HUES64 (cell line): Measurements from ENCODE around the gene RNASET2.
"Not testable (repeated sequence)": the region's sequence is repeated elsewhere in the genome, so short reads cannot be mapped to it uniquely, and the experiment has no call there.

Source experiments
- H3K27ac ChIP-seq: 2 replicates; pipeline ENCODE4 v1.7.0; 2013; ENCODE audit warnings: low read depth, low read length, inconsistent platforms
- H3K27me3 ChIP-seq: 2 replicates; pipeline ENCODE4 v1.6.1; 2013; ENCODE audit warnings: mild to moderate bottlenecking, low read length; ENCODE audit not compliant: insufficient read depth
- H3K36me3 ChIP-seq: 2 replicates; pipeline ENCODE4 v1.6.1; 2013; ENCODE audit warnings: mild to moderate bottlenecking, low read length; ENCODE audit not compliant: insufficient read depth
- H3K4me1 ChIP-seq: 2 replicates; pipeline ENCODE4 v1.6.1; 2013; ENCODE audit warnings: mild to moderate bottlenecking, low read length, moderate library complexity; ENCODE audit not compliant: insufficient read depth
- H3K4me3 ChIP-seq: 2 replicates; pipeline ENCODE4 v1.5.1; 2013; ENCODE audit warnings: mild to moderate bottlenecking, low read length, moderate library complexity
- H3K9ac ChIP-seq: 2 replicates; pipeline ENCODE4 v1.6.1; 2013; ENCODE audit warnings: mild to moderate bottlenecking, low read depth, low read length
- H3K9me3 ChIP-seq: 2 replicates; pipeline ENCODE4 v1.6.1; 2013; ENCODE audit warnings: low read depth, low read length; ENCODE audit not compliant: insufficient read depth
- WGBS: fragments of 150-250, 120-280 bp; methylation state at CpG from one replicate; pipeline ENCODE4 v1.1.7; 2013; ENCODE audit warnings: missing lambda C conversion rate; 5-methylcytosine and 5-hydroxymethylcytosine counted together

The RNASET2 gene

GRCh38 chr6:166900130-166900708 lies 56.1 kb downstream of the RNASET2 start:
- no peaks in the 10 kb centered on the region for H3K9me3 ChIP-seq
- H3K4me1 ChIP-seq: peaks cover 9% of the 10 kb centered on the region
- no peak overlapping the region for H3K9ac ChIP-seq
- H3K4me3 ChIP-seq: no peak overlapping the region
- no peaks in the 10 kb centered on the region for H3K36me3 ChIP-seq
- no peak overlapping the region for H3K27ac ChIP-seq
- 96% methylated on average over 61 of the region's 61 CpGs for WGBS
- H3K27me3 ChIP-seq: no peaks in the 10 kb centered on the region

- 96% methylated on average over 36 of the region's 36 CpGs for WGBS
- no peaks in the 10 kb centered on the region for H3K27me3 ChIP-seq
- H3K36me3 ChIP-seq: no peaks in the 10 kb centered on the region
- peaks cover 2% of the 10 kb centered on the region for H3K4me1 ChIP-seq
- no peak overlapping the region for H3K9ac ChIP-seq
- H3K9me3 ChIP-seq: no peaks in the 10 kb centered on the region
- no peak overlapping the region for H3K27ac ChIP-seq
- no peak overlapping the region for H3K4me3 ChIP-seq
Measured at GRCh38 chr6:166898910-166899309, 57.4 kb downstream of the RNASET2 start.

- not testable (repeated sequence) for H3K27me3 ChIP-seq, H3K36me3 ChIP-seq, H3K4me1 ChIP-seq, H3K4me3 ChIP-seq, H3K27ac ChIP-seq, H3K9ac ChIP-seq, H3K9me3 ChIP-seq
- WGBS: 92% methylated on average over 6 of the region's 7 CpGs
Measured at GRCh38 chr6:166894614-166895013, 61.7 kb downstream of the RNASET2 start.

GRCh38 chr6:166892472-166892871 lies 63.9 kb downstream of the RNASET2 start:
- not testable (repeated sequence) for H3K9me3 ChIP-seq, H3K9ac ChIP-seq, H3K4me3 ChIP-seq, H3K27ac ChIP-seq, H3K4me1 ChIP-seq, H3K36me3 ChIP-seq, H3K27me3 ChIP-seq
- 61% methylated on average over 5 of the region's 5 CpGs for WGBS

- H3K9ac ChIP-seq, H3K4me1 ChIP-seq, H3K27ac ChIP-seq, H3K36me3 ChIP-seq, H3K4me3 ChIP-seq, H3K27me3 ChIP-seq: not testable (repeated sequence)
- H3K9me3 ChIP-seq: peaks cover 26% of the 10 kb centered on the region; the same call in 1 of the 2 replicates
- 100% methylated on average over 3 of the region's 4 CpGs for WGBS
Measured at GRCh38 chr6:166886773-166887172, 69.6 kb downstream of the RNASET2 start.

- not testable (repeated sequence) for H3K36me3 ChIP-seq, H3K4me1 ChIP-seq, H3K4me3 ChIP-seq, H3K27ac ChIP-seq, H3K27me3 ChIP-seq, H3K9ac ChIP-seq
- H3K9me3 ChIP-seq: peaks cover 26% of the 10 kb centered on the region; the same call in 1 of the 2 replicates
- WGBS: 88% methylated on average over 11 of the region's 11 CpGs
Measured at GRCh38 chr6:166884958-166885357, 71.4 kb downstream of the RNASET2 start.

GRCh38 chr6:166879594-166879993 lies 76.8 kb downstream of the RNASET2 start:
- no peak overlapping the region for H3K4me3 ChIP-seq
- H3K4me1 ChIP-seq: no peaks in the 10 kb centered on the region
- no peaks in the 10 kb centered on the region for H3K36me3 ChIP-seq
- H3K27ac ChIP-seq: no peak overlapping the region
- no peak overlapping the region for H3K9ac ChIP-seq
- no peaks in the 10 kb centered on the region for H3K27me3 ChIP-seq
- 83% methylated on average over 1 of the region's 1 CpG for WGBS
- H3K9me3 ChIP-seq: peaks cover 19% of the 10 kb centered on the region; the same call in 1 of the 2 replicates
